CD4-positive, alpha-beta T cell treated with Interleukin-1 beta for 1 hour (primary cell): ENCODE measurements around the gene PLXDC2.

ENCODE experiments used
- DNase-seq, 2 donors: peaks; one replicate each; pipeline ENCODE4 v3.0.0-alpha.2; 2020 to 2022

PLXDC2 gene

DNA sequence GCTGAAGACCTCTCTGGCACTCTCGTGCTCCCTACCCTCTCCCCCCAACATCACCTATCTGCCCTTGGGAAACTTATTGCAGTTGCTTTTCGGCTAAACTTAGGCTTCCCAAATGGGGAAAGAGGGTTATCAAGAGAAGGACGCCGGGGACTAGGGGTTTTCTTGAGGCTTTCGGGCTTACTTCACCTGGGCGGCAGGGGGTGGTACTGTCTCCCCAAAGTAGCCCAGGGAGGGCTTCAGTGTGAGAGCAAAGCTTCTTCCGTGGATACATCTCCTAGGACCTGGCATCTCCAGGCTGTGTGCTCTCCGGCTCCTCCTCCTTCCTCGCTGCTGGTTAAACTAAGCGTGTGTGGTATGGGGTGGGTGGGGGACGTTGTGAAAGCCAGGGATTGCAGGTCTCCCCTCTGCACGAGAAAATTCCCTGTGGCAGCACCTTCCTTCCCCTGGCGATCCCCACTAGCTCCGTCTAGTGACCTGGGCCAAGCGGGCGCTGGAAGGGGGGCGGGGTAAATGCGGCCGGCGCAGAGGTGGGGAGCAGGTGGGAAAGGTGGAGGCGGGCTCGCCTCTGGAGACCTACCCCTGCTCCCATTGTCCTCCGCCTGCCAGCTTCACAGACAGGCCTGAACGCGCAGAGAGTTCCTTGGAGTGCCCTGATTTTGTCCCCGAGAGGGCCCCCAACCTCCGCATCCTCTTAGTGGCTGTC, 1.1 kb downstream of the PLXDC2 start:
- no peak for DNase-seq

DNA sequence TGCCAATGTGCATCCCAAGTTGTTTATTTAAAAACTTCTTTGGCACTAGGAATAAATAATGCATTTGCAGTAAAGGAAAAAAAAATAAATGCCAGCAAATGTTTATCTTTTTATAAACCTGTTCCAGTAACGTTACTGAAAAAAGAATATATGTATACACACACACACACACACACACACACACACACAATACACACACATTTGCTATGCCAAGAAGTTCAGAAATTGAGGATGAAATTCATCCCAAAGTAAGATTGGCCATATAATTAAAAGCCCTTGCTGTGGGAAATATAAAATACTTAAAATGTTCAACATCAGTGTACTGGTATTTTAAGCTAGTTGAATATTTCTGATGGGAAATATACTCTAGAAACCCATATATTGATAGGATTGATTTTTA, 2.6 kb downstream of the PLXDC2 start:
- no peak for DNase-seq

DNA sequence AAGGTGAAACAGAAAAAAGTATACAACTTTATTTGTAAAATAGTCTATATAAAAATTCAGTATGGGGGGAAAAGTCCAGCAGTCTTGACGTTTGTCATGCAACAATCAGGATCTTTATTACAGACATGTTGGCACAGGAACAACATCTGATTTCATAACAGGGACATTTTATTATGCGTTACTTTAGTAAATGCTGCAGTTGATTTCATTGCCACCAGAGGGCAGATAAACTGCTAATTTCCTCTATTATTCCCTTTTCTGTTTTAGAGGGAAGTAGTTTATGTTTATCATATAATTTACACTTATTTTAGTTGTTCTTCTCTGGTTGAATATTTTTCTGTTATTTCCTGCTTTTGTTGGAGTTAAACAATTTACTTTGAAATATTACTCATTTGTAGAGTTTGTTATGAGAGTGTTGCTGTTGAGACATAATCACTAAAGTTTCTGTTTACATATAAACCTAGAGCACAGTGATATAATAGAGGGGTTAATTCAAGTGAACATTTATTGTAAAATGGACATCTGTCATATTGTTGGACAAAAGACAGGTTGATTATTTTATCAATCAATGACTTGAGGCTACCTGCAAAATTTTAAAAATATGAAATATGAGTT, 3.3 kb downstream of the PLXDC2 start:
- peak in 1 of 2 donors; percentile 7 for DNase-seq

DNA sequence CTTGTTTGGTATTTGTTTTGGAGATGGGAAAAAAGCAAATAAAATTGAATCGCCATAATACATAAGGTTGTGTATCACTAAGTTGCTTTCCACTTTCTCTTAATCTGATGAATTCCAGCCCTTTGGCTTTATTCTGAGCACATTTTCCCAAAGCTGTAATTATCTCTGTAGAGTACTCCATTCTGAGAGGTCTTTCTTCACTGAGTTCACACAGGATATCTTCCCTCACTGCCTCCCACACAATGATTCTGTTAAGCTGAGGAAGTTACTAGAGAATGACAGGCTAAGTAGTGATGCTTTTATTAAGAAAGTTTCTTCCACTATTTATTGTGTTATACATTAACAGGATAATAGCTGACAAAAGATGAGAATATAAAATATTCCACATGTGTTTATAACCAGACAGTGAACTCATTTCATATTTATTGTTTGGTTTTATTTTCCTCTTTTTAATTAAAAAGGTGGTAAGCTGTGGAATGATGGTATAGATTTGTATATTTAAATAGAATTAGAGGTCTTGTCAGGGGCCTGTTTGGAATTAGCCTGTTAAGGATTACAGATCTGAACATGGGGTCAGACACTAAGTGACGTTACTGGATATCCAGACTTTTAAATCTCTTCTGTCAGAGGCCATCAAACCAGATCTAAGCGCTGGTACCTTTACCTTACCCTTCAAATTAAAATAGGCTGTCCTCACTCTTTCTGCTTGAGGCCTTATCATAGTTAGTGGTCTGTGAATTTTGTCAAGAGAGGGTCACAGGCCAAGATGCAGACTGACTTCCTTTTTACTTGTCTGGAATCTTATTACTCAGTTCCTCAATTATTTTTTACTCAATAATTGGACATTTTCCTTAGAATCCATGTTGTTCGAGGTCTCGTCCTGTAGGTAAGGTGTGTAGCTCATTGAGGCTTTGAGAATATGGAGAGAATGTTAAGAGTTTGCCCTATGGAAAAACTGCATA, 8.4 kb downstream of the PLXDC2 start:
- no peak for DNase-seq

DNA sequence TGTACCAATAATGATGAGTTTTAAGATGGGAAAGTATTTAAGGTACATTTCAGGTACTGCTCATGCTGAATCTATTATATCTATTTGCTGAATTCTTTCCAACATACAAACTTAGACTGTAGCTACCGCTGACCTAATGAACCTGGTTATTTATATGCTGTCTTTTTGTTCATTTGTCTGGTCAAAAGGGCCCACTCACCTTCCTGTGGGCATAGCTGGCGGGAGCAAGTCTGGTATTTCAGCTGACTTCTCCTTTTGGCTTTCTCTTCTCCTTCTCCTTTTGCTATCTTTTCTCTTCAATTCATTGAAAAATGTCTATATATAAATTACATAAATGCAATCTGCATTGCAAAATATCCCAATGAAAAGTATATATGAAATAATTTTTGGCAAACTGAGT, 9.5 kb downstream of the PLXDC2 start:
- DNase-seq: no peak

DNA sequence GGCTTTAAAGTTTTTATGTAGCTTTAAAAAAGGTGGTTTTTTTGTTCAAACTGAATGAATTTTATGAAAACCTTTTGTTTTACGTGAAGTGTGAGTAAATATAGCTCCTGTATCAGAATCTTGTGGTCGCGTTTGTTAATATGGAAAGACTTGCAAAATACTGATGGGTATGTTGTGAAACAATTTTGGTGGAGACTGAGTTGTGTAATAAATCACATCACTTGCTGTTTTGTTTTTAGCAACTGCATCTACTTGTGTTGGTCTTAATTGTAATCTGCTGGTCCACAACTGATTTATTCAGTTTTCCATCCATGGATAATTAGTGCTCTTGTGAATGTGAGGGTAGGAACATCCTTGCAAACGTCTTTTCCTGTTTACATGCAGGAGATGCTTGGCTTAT, 10.5 kb downstream of the PLXDC2 start:
- no peak for DNase-seq

DNA sequence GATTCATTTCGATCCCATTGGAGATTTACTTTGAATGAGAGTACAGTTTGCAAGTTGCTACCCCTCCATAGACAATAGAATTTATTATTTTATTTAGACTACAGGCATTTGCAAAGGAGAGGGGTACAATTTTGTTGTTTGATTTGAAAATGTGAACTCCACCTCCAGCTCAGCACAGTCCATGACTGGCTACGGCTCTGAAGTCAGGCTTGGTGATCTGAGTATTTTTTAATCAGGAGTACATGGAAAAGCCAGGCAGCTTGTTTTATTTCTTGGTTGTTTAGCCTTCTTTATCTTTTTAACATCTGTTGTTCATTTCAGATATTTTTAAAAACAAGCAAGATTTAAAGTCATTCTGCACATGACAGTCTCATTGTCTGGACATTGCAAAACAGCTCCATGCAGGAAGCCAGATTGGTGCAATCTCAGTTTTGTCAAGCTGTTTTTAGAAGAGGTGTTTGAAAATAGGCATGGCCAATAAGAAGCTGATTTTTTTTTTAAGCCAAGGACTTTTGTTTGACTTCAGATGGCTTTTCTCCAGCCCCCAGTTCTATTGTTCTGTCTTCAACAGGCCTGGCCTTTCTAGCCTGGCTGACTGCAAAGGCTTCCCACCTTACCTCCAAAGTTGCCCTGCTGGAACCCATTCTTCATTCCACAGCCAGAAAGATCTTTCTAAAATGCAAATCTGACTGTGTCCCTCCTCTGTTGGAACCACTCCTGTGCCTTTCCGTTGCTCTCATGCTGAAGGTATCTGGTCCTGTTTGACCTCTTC, 12.2 kb downstream of the PLXDC2 start:
- no peak for DNase-seq

DNA sequence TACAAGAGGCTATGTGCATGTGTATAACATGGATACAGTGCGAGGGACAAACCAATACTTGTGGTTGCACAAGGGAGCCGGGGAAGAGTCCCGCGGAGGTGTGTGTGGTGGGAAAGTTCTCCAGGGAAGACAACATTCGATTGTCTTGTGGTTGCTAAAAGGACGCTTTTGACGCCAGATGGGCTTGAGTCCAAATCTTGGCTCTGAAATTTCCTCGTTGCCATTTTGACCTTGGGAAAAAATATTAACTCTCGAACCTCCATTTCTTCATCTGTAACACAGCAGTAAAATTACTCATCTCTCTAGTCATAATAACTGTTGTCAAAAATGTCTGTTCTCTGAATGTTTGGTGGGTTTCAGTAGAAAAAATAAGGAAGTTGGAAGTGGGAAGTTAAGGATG, 16.5 kb downstream of the PLXDC2 start:
- no peak for DNase-seq

DNA sequence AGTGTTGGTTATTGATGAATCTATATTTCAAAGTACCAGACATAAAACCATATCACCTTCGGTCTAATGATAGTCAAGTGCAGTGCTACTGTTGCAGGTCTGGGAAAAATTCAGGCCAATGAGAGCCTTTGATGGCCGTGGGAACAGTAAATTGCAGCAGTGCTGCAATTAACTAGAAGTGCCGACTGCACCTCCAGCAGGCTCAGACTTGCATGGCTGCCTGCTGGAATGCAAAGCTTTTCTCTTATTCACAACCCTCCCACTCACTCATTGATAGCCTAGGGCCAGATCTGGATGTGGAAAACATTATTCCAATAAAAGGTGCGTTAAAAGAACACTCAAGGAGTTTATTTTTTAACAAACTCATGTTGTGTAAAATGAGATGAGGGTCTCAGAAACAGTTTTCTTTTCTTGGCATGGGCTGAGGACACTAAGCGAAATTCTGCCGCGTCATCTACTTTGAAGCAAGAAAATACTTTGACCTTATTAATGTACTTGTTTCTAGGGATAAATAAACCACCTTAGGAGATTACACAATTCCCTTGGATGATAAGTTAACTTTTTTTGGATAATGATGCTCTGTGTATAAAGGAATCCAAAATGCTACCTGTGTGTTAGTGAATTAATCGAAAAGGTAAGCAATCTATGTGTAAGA, 17.1 kb downstream of the PLXDC2 start:
- DNase-seq: no peak

DNA sequence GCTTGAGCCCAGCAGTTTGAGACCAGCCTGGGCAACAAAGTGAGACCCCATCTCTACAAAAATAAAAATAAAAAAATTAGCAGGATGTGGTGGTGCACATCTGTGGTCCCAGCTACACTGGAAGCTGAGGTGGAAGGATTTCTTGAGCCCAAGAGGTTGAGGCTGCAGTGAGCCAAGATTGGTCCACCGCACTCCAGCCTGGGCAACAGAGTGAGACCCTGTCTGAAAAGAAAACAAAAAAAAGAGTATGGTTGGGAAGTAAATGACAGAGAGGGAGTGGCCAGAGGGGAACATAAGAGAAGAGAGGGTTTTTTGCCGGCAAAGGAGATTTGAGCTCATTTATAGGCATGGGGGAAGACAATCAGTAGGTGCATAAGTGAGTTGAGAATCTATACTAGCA, 19.7 kb downstream of the PLXDC2 start:
- no peak for DNase-seq

DNA sequence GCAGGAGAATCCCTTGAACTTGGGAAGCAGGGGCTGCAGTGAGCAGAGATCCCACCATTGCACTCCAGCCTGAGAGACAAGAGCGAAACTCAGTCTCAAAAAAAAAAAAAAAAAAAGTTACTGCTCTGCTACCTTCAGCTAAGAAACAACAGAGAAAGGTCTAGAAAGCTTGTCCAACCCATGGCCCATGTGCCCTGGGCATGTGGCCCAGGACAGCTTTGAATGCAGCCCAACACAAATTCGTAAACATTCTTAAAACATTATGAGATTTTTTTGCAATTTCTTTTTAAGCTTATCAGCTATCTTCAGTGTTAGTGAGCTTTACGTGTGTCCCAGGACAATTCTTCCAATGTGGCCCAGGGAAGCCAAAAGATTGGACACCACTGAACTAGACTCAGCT, 22.9 kb downstream of the PLXDC2 start:
- DNase-seq: no peak

DNA sequence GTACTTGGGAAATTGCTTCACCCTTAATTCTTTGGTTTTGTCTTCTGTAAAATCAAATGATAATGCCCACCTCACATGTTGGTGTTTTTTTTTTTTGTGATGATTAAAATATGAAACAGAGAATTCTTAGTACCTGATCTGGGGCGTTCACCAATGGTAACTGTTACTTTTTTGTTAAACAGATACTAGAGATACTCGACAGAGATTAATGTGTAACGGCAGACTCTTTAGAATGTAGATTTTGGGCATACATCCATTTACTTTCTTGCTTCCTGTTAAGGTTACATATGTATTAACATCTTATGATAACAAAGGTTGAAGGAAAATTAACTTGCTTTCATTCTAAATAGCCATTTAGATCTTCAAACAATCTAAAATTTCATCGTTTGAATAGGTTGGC, 23.3 kb downstream of the PLXDC2 start:
- DNase-seq: no peak

DNA sequence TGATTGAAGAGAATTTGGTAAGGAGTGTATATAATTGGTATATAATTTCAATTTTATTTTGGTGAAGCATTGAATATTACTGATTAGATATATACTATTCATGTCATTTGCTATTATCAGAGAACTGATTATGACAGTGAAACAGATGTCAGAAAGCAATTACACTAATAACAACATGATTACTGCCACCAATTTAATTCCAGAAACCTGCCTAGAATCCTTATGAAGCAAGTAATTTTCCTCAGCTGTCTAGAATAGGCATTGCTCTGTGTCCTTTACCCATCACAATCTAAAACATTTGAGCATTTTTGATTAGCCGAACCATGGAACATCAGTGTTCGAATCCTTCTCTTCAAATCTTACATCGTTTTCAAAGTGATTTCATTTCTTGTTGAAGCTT, 24.5 kb downstream of the PLXDC2 start:
- no peak for DNase-seq

DNA sequence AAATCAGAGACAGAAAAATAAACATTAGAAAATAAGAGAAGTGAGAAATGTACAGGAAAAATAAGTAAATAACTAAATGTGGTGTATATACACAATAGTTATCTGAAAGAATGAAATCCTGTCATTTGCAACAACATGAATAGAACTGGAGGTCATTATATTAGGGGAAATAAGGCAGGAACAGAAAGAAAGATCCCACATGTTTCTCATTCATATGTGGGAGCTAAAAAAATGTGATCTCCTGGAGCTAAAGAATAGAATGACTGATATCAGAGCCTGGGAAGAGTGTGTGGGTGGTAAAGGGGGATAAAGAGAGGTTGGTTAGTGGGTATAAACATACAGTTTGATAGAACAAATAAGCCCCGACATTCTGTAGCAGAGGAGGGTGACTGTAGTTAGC, 27.3 kb downstream of the PLXDC2 start:
- no peak for DNase-seq

DNA sequence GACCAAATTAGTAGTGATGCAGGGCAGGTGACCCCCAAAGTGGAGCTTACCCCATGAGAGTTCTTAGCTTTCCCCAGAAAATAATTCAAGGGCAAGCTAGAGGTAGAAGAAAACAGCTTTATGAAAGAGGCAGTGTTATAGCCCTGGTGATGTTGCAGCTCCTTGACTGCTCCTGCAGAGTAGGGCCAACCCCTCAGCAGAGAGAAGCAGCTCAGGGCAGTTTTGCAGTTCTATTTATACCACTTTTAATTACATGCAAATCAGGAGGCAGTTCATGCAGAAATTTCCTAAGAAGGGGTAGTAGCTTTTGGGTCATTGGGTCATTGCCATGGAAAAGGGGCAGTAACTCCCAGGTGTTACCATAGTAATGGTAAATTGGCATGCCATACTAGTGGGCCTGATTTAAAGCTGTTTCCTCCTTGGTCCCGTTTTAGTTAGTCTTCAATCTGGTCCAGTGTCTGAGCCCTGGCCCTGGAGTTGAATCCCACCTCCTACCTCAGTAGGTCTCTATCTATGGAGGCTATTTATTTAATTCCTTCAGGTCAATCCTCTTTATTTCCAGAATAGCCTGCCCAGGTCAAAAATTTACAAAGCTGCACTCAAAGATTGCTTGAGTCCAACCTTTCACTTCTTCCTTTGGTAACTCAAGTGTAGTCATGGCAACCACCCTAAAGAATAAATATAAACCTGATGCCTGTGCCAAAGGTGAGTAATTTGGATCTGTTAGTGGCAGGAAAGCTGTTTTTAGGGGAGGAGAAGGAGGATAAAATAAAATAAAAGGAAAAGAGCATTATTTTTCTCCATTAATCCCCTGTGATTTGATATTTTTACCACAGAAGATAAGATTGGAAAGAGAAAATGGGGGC, 29.5 kb downstream of the PLXDC2 start:
- no peak for DNase-seq

DNA sequence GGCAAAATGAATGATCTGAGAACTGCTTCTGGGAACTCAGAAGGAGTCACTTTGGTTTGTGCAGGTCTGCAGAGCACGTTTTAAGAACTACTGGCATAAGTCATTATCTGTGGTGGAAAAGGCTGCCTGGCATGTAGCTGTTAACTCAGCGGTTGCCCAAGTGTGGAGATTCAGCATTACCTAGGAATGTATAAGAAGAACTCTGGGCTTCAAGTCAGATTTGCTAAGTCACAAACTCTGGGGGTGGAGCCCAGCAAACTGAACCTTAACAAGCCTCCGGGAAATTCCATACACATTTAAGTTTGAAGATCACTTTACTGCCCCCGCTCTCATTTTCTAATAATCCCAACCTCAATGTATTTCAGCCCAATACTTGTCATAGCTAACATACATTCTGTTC, 31.1 kb downstream of the PLXDC2 start:
- no peak for DNase-seq

DNA sequence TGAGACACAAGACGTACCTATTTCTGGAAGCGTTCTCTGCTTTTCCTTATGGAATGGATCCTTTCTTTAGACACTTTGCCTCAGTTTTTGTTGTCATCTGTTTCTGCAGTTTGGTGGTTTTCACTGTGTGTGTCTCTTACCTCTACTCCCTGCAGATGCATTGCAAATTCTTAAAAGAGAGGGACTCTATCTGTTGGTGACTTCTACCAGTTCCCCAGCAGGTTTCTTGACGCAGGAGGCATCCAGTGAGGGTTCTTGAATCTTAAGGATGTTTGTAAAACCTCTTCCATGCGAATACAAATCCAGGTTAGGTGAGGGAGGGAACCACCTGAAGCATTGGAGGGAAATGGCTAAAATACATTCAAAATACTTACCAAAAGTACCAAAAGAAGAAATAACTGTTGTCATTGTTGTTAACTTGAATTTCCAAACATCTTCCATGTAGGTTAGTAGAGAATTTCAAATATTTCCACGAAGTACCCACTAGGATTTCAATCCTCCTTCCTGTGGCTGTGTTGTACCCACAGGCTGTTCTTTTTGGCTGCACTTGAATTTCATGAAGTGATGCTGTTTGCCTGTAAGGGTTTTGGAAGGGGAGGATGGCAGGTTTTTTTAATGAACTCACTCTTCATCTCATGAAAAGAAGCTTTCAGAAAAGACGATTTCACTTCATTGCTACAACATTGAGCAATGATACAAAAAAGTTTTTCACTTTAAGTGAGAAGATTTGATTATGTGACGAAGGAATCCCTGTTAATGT, 32.2 kb downstream of the PLXDC2 start:
- no peak for DNase-seq

DNA sequence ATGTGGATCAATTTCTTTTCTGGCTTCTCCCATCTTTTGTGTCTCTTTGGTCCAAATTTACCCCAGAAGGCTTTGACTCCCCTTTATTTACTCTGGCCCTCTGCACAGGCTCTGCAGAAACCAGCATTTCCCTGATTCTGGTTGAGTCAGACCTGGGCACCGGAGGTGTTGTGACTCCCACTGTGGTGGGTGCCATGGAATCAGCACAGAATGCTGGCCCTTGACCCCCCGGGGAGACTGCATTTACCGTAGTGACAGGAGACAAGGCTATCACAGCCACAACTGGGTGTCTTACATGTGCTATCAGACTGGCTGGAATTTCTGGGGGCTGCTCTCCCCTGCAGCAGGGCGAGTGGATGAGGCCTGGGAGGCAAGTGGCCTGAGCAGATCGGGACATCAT, 37.6 kb downstream of the PLXDC2 start:
- DNase-seq: no peak

DNA sequence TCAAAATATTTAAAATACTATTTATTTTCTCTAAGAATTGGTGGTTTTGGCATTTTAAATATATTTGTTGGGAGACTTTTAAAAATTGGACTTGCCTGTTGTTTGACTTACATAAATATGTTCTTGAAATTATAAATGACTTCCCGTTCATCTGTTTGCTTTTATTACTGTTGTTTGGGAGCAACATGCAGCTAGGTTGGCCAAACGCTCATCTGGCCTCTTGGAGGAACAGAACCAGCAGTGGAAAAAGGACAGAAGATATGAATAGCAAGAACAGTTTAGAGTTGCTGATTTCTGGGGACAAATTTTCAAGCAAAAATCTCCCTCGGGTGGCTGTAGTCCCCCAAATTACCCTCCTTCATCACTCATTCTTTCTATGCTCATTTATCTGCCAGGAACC, 41.6 kb downstream of the PLXDC2 start:
- DNase-seq: no peak

DNA sequence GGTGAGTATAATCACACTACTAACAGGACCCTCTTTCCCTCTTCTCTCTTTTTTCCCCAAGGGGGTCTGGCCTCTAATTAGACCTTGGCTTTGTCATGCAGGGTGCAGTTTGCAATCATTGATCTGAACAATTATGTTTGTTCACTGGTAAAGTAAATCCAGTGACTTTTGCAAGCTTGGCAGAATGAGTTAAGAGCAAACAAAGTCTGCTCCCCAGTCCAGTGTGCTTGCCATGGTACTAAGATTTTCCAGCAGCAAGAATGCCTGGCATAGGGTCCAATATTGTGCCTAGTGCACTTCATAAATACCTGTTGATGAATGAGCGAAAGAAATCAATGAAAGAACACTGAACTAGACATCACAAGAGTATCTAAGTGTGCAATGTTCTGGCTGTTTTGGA, 43.9 kb downstream of the PLXDC2 start:
- DNase-seq: no peak
